SU-DHL-6 (cell line): Measurements from ENCODE around the gene TNNT2.

ENCODE experiments used
- CTCF ChIP-seq: fragments of 200-600 bp; sonication (generic); IDR thresholded peaks from one replicate; pipeline ENCODE4 v1.5.1; 2017; ENCODE audit warnings: antibody characterized with exemption, mild to moderate bottlenecking, low read length, moderate library complexity; ENCODE audit not compliant: insufficient read depth, poor library complexity, severe bottlenecking
- EZH2phosphoT487 ChIP-seq: fragments of 200-600 bp; sonication (generic), shearing (Covaris generic); conservative IDR thresholded peaks from 2 replicates; pipeline ENCODE4 v1.6.1; 2018; ENCODE audit warnings: mild to moderate bottlenecking, antibody characterized with exemption, low read length, moderate library complexity, mixed read lengths

- TF ChIP-seq CTCF, result peak; percentile 44
- TF ChIP-seq EZH2phosphoT487, result no peak
These were observed 31.0 kb downstream of the TNNT2 start for GRCh38 chr1:201346337-201346939.
